ENCODE measurements around the gene PACSIN2.

PACSIN2 gene

DNA sequence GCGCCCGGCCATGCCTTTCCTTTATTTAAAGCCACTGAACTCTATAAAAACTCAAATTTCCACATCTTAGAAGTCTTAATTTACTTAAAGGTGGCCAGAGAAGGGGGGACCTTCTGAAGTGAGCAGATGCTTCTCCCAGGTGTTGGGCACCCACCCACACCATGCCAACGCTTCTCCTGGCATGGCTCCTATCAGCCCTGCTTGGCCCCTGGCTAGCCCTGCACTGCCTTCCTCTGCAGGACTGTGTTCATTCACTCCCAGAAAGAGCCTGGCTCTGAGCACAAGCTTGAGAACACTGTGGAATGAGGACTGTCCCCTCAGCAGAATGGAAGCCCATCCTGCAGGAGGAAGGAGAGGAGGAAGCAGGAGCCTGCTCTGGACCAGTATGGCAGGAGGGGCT is 123.3 kb downstream of the PACSIN2 start:
- Histone ChIP-seq H3K9ac (ENCODE audit: low read length) (no peak overlapping the region), H3K9me2 (replicated peaks; ENCODE audit: insufficient read depth, low read length) (no peaks in the 10 kb centered on the region), H3K27ac (ENCODE audit: low read depth, low read length) (no peak overlapping the region), H2AFZ (ENCODE audit: low read depth, low read length, severe bottlenecking) (no peak overlapping the region), H3K4me3 (ENCODE audit: insufficient read depth, low read length, poor library complexity, severe bottlenecking) (no peak overlapping the region), H3K9me3 (ENCODE audit: insufficient read depth, low read length) (no peaks in the 10 kb centered on the region), H3K36me3 (ENCODE audit: low read length) (no peaks in the 10 kb centered on the region), H4K20me1 (ENCODE audit: low read depth, low read length) (no peaks in the 10 kb centered on the region), H3F3A (ENCODE audit: insufficient read depth) (no peaks in the 10 kb centered on the region), H3K27me3 (ENCODE audit: low read length) (no peaks in the 10 kb centered on the region), H3K79me2 (ENCODE audit: insufficient read depth, low read length) (no peaks in the 10 kb centered on the region), H3K4me2 (ENCODE audit: low read depth, low read length, poor library complexity, severe bottlenecking) (no peak overlapping the region)
- TF ChIP-seq EZH2phosphoT487 (conservative IDR thresholded peaks at IDR 0.05; ENCODE audit: low read length): no peak
- TF ChIP-seq, protein P1, sequence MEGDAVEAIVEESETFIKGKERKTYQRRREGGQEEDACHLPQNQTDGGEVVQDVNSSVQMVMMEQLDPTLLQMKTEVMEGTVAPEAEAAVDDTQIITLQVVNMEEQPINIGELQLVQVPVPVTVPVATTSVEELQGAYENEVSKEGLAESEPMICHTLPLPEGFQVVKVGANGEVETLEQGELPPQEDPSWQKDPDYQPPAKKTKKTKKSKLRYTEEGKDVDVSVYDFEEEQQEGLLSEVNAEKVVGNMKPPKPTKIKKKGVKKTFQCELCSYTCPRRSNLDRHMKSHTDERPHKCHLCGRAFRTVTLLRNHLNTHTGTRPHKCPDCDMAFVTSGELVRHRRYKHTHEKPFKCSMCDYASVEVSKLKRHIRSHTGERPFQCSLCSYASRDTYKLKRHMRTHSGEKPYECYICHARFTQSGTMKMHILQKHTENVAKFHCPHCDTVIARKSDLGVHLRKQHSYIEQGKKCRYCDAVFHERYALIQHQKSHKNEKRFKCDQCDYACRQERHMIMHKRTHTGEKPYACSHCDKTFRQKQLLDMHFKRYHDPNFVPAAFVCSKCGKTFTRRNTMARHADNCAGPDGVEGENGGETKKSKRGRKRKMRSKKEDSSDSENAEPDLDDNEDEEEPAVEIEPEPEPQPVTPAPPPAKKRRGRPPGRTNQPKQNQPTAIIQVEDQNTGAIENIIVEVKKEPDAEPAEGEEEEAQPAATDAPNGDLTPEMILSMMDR (IDR thresholded peaks at IDR 0.05; ENCODE audit: insufficient read depth, low read length, poor library complexity, severe bottlenecking): no peak

DNA sequence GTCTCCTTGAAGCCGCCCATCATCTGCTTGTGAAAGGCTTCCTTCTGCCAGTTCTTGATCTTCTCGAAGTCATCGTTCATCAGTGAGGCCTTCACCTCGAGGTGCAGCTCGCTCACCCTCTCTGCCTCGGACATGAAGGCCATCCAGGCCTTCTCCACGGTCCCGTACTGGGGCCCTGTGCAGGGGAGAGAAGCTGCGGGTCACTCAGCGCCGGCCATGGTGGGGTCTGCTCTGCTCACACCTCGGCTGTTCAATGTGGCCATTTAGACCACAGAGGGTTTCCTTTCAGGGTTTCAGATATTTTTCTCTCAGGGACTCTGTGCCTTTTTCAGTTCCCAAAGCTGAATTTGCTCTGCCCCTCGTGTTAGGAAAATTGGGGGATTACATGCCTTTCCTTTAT is 123.9 kb downstream of the PACSIN2 start:
- Histone ChIP-seq H2AFZ (ENCODE audit: low read depth, low read length, severe bottlenecking) (no peak overlapping the region), H3K27me3 (ENCODE audit: low read length) (no peaks in the 10 kb centered on the region), H3K27ac (ENCODE audit: low read depth, low read length) (no peak overlapping the region), H3F3A (ENCODE audit: insufficient read depth) (no peaks in the 10 kb centered on the region), H3K9me2 (replicated peaks; ENCODE audit: insufficient read depth, low read length) (no peaks in the 10 kb centered on the region), H3K79me2 (ENCODE audit: insufficient read depth, low read length) (no peaks in the 10 kb centered on the region), H3K4me2 (ENCODE audit: low read depth, low read length, poor library complexity, severe bottlenecking) (no peak overlapping the region), H4K20me1 (ENCODE audit: low read depth, low read length) (no peaks in the 10 kb centered on the region), H3K4me3 (ENCODE audit: insufficient read depth, low read length, poor library complexity, severe bottlenecking) (no peak overlapping the region), H3K9ac (ENCODE audit: low read length) (no peak overlapping the region), H3K36me3 (ENCODE audit: low read length) (no peaks in the 10 kb centered on the region), H3K9me3 (ENCODE audit: insufficient read depth, low read length) (no peaks in the 10 kb centered on the region)
- no peak for TF ChIP-seq EZH2phosphoT487 (conservative IDR thresholded peaks at IDR 0.05; ENCODE audit: low read length)
- TF ChIP-seq, protein P1 (IDR thresholded peaks at IDR 0.05; ENCODE audit: insufficient read depth, low read length, poor library complexity, severe bottlenecking): no peak

DNA sequence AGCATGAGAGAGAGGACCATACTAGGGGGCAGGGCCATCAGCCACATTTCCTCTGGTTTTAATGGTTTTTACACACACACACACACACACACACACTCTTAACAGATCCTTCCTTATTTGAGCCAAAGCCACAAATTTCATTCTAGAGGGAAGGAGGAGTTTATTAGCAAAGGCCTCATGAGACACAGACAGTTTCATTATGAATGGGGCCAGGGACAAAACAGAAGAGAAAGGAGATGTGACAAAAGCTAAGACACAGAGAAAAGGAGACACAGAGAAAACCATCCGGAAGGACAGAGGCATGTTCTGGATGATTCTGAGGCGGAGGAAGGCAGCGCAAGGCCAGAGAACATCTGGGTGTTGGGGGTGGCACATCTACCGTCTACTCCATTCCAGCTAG is 125.6 kb downstream of the PACSIN2 start:
- H4K20me1 ChIP-seq (ENCODE audit: low read depth, low read length): no peaks in the 10 kb centered on the region
- TF ChIP-seq, protein P1 (IDR thresholded peaks at IDR 0.05; ENCODE audit: insufficient read depth, low read length, poor library complexity, severe bottlenecking): no peak
- no peak for TF ChIP-seq EZH2phosphoT487 (conservative IDR thresholded peaks at IDR 0.05; ENCODE audit: low read length)
- no peaks in the 10 kb centered on the region for H3K9me2 ChIP-seq (replicated peaks; ENCODE audit: insufficient read depth, low read length)
- no peak overlapping the region for H2AFZ ChIP-seq (ENCODE audit: low read depth, low read length, severe bottlenecking)
- H3K36me3 ChIP-seq (ENCODE audit: low read length): no peaks in the 10 kb centered on the region
- no peak overlapping the region for H3K9ac ChIP-seq (ENCODE audit: low read length)
- no peak overlapping the region for H3K4me3 ChIP-seq (ENCODE audit: insufficient read depth, low read length, poor library complexity, severe bottlenecking)
- H3K27me3 ChIP-seq (ENCODE audit: low read length): no peaks in the 10 kb centered on the region
- no peaks in the 10 kb centered on the region for H3K79me2 ChIP-seq (ENCODE audit: insufficient read depth, low read length)
- no peak overlapping the region for H3K4me2 ChIP-seq (ENCODE audit: low read depth, low read length, poor library complexity, severe bottlenecking)
- no peaks in the 10 kb centered on the region for H3K9me3 ChIP-seq (ENCODE audit: insufficient read depth, low read length)
- no peak overlapping the region for H3K27ac ChIP-seq (ENCODE audit: low read depth, low read length)
- H3F3A ChIP-seq (ENCODE audit: insufficient read depth): no peaks in the 10 kb centered on the region
